Panc1 (cell line): Measurements from ENCODE around the gene SLC16A11. TPM values are rescaled to one million over a fixed set of nuclear protein-coding genes. Genes with fewer than 3 reads are reported as not detected.
A peak's percentile ranks its signal among the peaks of the same experiment; 100 is the strongest.

ENCODE experiments used
- ATAC-seq: fragments of 200-7000 bp; cut with Tn5 transposase; 2 replicates; pipeline ENCODE4 v1.9.1; 2020; ENCODE audit warnings: mild to moderate bottlenecking, moderate library complexity
- BruUV-seq: library from RNA; stranded (reverse); fragments of 400-500 nt; replicated peaks from 2 replicates; lab custom pipeline; 2021; lab: Mats Ljungman, UMichigan
- CTCF ChIA-PET: fragments of 300-600 bp; sonication (Branson Sonifier 250); formaldehyde crosslinking; loops from one replicate; lab custom pipeline; 2022; ENCODE audit warnings: antibody characterized with exemption; lab: Charles Lee
- POLR2A ChIA-PET: fragments of 300-600 bp; sonication (Branson Sonifier 250); formaldehyde crosslinking; loops from one replicate; lab custom pipeline; 2022; ENCODE audit warnings: antibody characterized with exemption; lab: Charles Lee
- DNase-seq: peaks from one replicate; pipeline ENCODE4 v3.0.0-alpha.2; 2010; ENCODE audit warnings: low read depth, low spot score
- H3K27ac ChIP-seq: 2 replicates; pipeline ENCODE4 v1.5.1; 2011; ENCODE audit warnings: mild to moderate bottlenecking, low read length, inconsistent platforms
- H3K27me3 ChIP-seq: fragments of 200-500 bp; sonication (Bioruptor generic); 2 replicates; pipeline ENCODE4 v1.6.0; 2014; ENCODE audit warnings: low read length, inconsistent platforms; ENCODE audit not compliant: control insufficient read depth, insufficient read depth
- H3K36me3 ChIP-seq: fragments of 200-500 bp; sonication (Bioruptor generic); 2 replicates; pipeline ENCODE4 v1.5.1; 2014; ENCODE audit warnings: inconsistent platforms, mild to moderate bottlenecking, low read length, moderate library complexity; ENCODE audit not compliant: control insufficient read depth, insufficient read depth
- H3K4me1 ChIP-seq: 2 replicates; pipeline ENCODE4 v1.5.1; 2011; ENCODE audit warnings: inconsistent platforms, mild to moderate bottlenecking, low read length, moderate library complexity; ENCODE audit not compliant: control insufficient read depth, insufficient read depth
- H3K4me3 ChIP-seq, 2 experiments: 2 replicates each; pipeline ENCODE4 v1.5.1; 2011 to 2012; ENCODE audit warnings: low read depth in 2 of 2, low read length in 2 of 2, mild to moderate bottlenecking in 2 of 2, inconsistent platforms in 1 of 2, moderate library complexity in 1 of 2
- H3K9me3 ChIP-seq: fragments of 200-500 bp; sonication (Bioruptor generic); 2 replicates; pipeline ENCODE4 v1.5.1; 2014; ENCODE audit warnings: low read depth, mild to moderate bottlenecking, inconsistent platforms, low read length, moderate library complexity; ENCODE audit not compliant: control insufficient read depth, insufficient read depth
- CTCF ChIP-seq: fragments of 450-650 bp; IDR thresholded peaks from 2 replicates; pipeline ENCODE4 v1.5.1; 2017; ENCODE audit warnings: mild to moderate bottlenecking
- POLR2AphosphoS5 ChIP-seq: IDR thresholded peaks from 2 replicates; pipeline ENCODE4 v1.6.1; 2012; ENCODE audit warnings: mild to moderate bottlenecking, low read depth, low read length, moderate library complexity
- REST ChIP-seq, 2 experiments: IDR thresholded peaks; 2 replicates each; pipeline ENCODE4 v1.6.1; 2011 to 2012; ENCODE audit warnings: low read depth in 2 of 2, control low read depth in 1 of 2, low read length in 1 of 2, mild to moderate bottlenecking in 1 of 2, moderate library complexity in 1 of 2; ENCODE audit not compliant: insufficient read depth in 1 of 2
- SIN3A ChIP-seq: IDR thresholded peaks from 2 replicates; pipeline ENCODE4 v1.6.1; 2012; ENCODE audit warnings: low read depth, mild to moderate bottlenecking, low read length, moderate library complexity, borderline replicate concordance; ENCODE audit not compliant: insufficient read depth
- TCF7L2 ChIP-seq: IDR thresholded peaks from 2 replicates; pipeline ENCODE4 v1.6.1; 2011; ENCODE audit warnings: mild to moderate bottlenecking, low read depth, low read length, inconsistent platforms
- in situ Hi-C: cut with HindIII; loops from 2 replicates; pipeline ENCODE4 v1.10.0; 2016; ENCODE audit warnings: low sequenced_read_pairs, low pct_unique_long_range_greater_than_20kb
- intact Hi-C: fragments of 100-400 bp; cut with micrococcal nuclease; formaldehyde crosslinking; loops from one replicate; pipeline ENCODE4 v1.10.0; 2022; ENCODE audit not compliant: unreplicated experiment
- total RNA-seq: library from RNA; stranded (reverse); gene quantifications from one replicate; pipeline ENCODE4 v1.2.1, GENCODE V29; 2021; ENCODE audit not compliant: unreplicated experiment

SLC16A11 gene
- total RNA-seq, 1 experiment from 2014 or later: not detected

GRCh38 chr17:7081341-7082062 lies 37.6 kb upstream of the SLC16A11 start:
- CTCF ChIA-PET: no interaction called here
- ATAC-seq: no peak
- no TSS peak for BruUV-seq

More at GRCh38 chr17:7081341-7082062, 37.6 kb upstream of the SLC16A11 start:
- no peaks in the 10 kb centered on the region for H3K27me3 ChIP-seq
- no peak for DNase-seq
- intact Hi-C loops: no loop called here
- POLR2A ChIA-PET: interaction anchor here (0.6 kb wide), 2 partner anchors 10 to 15 kb away, joined by 4 to 5 read pairs; no protein-coding TSS in a partner anchor
- no peak overlapping the region for H3K27ac ChIP-seq
- H3K4me3 ChIP-seq: no peak overlapping the region
- TF ChIP-seq POLR2AphosphoS5 (no peak), SIN3A (no peak), TCF7L2 (no peak), REST (IDR thresholded peaks at IDR 0.05; ENCODE audit: insufficient read depth in 1 of 2, low read depth in 2 of 2, low read length in 1 of 2) (peak; percentile 70 to 72; a peak in 3 of 4 replicates), CTCF (no peak)
- H3K4me1 ChIP-seq: no peaks in the 10 kb centered on the region
- in situ Hi-C loops: no loop called here
- no peaks in the 10 kb centered on the region for H3K9me3 ChIP-seq
- no peaks in the 10 kb centered on the region for H3K36me3 ChIP-seq
